GM12872 (cell line): ENCODE results near the gene PDIA2.

Experiments
- TF ChIP-seq, protein P1 (sequence below): IDR thresholded peaks from 3 replicates; pipeline ENCODE4 v1.5.1; 2011; ENCODE audit warnings: low read depth, mild to moderate bottlenecking, low read length, moderate library complexity; ENCODE audit not compliant: insufficient read depth

The PDIA2 gene

DNA sequence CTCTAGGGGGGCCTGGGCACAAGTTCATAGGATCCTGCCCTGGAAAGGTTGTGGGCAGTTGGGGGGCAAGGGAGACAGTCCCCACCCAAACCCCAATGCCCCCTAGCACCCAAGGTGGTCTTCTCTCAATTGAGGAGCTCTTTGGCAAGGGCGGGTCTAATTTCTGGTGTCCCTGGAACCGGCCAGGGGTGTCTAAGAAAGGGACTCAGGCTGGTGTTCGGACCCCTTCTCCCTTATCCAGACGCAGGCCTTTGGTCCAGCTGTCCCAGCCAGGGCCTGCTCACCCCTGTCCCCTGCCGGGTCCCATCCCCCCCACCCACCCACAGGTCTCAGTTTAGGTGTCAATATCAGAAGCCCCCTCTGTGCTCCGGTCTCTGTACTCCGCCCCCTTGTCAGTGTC, 3.4 kb upstream of the PDIA2 start:
- TF ChIP-seq, protein P1, sequence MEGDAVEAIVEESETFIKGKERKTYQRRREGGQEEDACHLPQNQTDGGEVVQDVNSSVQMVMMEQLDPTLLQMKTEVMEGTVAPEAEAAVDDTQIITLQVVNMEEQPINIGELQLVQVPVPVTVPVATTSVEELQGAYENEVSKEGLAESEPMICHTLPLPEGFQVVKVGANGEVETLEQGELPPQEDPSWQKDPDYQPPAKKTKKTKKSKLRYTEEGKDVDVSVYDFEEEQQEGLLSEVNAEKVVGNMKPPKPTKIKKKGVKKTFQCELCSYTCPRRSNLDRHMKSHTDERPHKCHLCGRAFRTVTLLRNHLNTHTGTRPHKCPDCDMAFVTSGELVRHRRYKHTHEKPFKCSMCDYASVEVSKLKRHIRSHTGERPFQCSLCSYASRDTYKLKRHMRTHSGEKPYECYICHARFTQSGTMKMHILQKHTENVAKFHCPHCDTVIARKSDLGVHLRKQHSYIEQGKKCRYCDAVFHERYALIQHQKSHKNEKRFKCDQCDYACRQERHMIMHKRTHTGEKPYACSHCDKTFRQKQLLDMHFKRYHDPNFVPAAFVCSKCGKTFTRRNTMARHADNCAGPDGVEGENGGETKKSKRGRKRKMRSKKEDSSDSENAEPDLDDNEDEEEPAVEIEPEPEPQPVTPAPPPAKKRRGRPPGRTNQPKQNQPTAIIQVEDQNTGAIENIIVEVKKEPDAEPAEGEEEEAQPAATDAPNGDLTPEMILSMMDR, result no peak

DNA sequence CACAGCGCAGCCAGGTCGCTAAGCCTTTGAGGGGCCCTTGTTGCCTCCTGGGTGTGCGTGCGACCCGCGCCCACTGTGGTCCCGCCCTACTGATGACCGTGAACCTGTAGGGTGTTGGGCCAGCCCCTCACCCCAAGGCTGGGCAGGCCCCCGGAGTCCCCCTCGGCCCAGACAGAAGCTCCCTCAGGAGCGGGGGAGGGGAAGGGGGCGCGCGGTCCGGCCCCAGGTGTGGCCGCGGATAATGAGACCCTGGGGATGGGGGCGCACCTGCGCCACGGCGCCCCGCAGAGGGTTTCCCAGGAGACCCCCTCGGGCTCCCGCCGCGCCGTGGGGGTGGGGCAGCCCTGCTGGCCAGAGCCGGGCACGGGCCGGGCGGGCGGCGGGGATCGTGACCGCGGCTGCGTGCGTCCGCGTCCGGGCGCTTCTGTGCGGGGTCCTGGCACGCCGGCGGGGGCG, 2.9 kb upstream of the PDIA2 start:
- TF ChIP-seq, protein P1, result no peak

DNA sequence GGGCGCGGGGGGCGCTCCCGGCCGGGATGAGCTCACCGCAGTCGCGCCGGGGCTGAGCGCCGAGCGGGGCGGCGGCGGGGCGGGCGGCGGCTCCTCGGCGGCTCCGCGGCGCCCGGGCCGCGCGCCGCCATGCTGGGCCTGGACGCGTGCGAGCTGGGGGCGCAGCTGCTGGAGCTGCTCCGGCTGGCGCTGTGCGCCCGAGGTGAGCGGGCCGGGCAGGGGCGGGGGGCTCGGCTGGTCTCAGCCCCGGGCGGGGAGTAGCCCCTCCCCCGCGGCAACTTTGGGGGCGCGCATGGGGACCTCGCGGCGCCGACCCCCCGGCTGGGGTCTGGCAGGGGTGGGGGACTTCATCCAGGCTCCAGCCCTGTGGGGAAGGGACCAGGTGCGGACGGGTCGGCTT, 2.4 kb upstream of the PDIA2 start, which contains the start of gene ARHGDIG:
ARHGDIG (plus strand) TSS at position 40 of the 400 bp plus-strand sequence; CDS start at position 130, 90 bp downstream.
- TF ChIP-seq, protein P1, result no peak

DNA sequence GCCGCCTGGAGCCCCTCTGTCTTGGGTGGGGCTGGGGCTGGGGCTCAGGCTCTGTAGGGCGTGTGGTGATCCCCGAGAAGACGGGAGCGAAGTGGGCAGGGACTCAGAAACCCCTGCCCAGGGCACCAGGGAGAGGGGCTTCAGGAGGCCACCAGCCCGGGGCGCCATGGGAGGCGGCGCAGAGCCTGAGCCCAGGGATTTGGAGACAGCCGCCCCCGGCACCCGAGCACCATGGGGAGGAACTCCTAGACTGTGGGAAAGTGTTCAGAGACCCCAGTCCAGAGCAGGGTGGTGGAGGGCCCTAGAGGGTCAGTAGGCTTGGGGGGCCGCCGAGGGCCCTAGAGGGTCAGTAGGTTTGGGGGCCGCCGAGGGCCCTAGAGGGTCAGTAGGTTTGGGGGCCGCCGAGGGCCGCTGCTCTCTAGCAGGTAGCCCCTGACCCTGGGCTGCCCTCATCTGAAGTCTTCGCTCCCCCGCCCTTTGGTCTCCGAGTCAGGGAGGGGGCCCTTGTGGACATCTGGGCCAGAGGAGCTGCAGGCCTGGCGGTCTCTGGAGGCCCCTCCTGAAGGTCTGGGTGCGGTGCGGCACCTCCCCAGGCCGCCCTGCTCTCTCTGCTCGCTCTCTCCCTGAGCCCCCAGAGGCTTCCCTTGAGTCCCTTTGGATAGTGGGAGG, 1.8 kb upstream of the PDIA2 start:
- TF ChIP-seq, protein P1, result no peak

DNA sequence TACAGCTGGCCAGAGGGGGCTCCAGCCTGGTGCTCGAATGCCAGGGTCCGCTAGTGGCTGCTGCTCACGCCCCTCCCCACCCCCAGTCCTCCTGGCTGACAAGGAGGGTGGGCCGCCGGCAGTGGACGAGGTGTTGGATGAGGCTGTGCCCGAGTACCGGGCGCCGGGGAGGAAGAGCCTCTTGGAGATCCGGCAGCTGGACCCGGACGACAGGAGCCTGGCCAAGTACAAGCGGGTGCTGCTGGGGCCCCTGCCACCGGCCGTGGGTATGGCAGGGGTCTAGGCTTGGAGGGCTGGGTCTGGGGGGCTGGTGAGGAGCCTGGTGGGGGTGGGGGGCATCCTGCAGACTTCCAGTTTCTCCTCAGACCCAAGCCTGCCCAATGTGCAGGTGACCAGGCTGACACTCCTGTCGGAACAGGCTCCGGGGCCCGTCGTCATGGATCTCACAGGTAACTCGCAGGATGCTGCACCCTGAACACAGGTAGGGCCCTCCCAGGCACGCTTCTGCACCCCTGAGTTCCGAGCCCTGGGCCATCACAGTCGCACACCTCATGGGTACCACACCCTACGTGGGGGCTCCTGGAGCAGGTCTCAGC, 1.2 kb upstream of the PDIA2 start:
- TF ChIP-seq, protein P1, result no peak

DNA sequence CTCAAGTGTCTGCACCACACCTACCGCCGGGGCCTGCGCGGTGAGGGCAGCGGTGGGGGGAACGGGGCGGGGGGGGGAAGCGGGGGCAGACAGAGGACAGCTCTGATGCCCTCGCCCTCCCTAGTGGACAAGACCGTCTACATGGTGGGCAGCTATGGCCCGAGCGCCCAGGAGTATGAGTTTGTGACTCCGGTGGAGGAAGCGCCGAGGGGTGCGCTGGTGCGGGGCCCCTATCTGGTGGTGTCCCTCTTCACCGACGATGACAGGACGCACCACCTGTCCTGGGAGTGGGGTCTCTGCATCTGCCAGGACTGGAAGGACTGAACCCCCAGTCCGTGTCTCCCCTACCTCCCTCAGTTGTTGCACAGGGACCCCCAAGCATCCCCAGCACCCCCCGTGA, 473 bp upstream of the PDIA2 start:
- TF ChIP-seq, protein P1, result no peak

DNA sequence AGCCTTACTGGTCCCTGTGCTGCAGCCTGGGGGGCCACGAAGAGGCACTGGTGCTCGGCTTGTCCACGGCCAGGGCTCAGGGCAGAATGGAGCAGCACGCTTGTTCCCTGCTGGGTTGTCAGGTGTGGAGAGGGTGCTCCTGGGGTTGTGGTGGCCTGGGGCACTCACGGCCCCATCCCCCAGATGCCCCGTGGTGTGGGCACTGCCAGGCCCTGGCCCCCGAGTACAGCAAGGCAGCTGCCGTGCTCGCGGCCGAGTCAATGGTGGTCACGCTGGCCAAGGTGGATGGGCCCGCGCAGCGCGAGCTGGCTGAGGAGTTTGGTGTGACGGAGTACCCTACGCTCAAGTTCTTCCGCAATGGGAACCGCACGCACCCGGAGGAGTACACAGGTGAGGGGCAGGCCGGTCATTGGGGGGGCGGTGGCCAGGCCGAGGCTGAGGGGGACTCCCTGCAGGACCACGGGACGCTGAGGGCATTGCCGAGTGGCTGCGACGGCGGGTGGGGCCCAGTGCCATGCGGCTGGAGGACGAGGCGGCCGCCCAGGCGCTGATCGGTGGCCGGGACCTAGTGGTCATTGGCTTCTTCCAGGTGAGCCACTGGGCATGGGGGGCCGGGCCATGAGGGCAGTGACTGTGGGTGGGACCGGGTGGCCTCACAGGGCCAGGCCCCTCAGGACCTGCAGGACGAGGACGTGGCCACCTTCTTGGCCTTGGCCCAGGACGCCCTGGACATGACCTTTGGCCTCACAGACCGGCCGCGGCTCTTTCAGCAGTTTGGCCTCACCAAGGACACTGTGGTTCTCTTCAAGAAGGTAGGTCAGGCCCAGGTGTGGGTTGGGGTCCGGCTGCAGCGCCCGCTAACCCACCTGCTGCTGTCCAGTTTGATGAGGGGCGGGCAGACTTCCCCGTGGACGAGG, 1.5 kb downstream of the PDIA2 start:
- TF ChIP-seq, protein P1, result no peak
